Erythroblast (primary cell): ENCODE results near the gene CNTNAP5.

Experiments
- GATA1 ChIP-seq: IDR thresholded peaks from 2 replicates; pipeline ENCODE4 v1.6.1; 2011; ENCODE audit warnings: low read depth, mild to moderate bottlenecking, control low read depth, low read length, moderate library complexity
- POLR2A ChIP-seq: IDR thresholded peaks from 2 replicates; pipeline ENCODE4 v1.6.1; 2011; ENCODE audit warnings: mild to moderate bottlenecking, low read length

- TF ChIP-seq POLR2A (no peak), GATA1 (no peak)
Observed at GRCh38 chr2:124661558-124661957, 636.5 kb downstream of the CNTNAP5 start.
